Hematopoietic multipotent progenitor cell treated with erythropoietin and hydrocortisone succinate and interleukin-3 and kit ligand, for 6 days (in vitro differentiated cells): ENCODE measurements around the gene ATP8B2.
A peak's percentile ranks its signal among the peaks of the same experiment; 100 is the strongest.
"Not testable (repeated sequence)": the region's sequence is repeated elsewhere in the genome, so short reads cannot be mapped to it uniquely, and the experiment has no call there.

Experiments used
- DNase-seq: peaks from one replicate; pipeline ENCODE4 v3.0.0-alpha.2; 2015

ATP8B2 gene, protein sequence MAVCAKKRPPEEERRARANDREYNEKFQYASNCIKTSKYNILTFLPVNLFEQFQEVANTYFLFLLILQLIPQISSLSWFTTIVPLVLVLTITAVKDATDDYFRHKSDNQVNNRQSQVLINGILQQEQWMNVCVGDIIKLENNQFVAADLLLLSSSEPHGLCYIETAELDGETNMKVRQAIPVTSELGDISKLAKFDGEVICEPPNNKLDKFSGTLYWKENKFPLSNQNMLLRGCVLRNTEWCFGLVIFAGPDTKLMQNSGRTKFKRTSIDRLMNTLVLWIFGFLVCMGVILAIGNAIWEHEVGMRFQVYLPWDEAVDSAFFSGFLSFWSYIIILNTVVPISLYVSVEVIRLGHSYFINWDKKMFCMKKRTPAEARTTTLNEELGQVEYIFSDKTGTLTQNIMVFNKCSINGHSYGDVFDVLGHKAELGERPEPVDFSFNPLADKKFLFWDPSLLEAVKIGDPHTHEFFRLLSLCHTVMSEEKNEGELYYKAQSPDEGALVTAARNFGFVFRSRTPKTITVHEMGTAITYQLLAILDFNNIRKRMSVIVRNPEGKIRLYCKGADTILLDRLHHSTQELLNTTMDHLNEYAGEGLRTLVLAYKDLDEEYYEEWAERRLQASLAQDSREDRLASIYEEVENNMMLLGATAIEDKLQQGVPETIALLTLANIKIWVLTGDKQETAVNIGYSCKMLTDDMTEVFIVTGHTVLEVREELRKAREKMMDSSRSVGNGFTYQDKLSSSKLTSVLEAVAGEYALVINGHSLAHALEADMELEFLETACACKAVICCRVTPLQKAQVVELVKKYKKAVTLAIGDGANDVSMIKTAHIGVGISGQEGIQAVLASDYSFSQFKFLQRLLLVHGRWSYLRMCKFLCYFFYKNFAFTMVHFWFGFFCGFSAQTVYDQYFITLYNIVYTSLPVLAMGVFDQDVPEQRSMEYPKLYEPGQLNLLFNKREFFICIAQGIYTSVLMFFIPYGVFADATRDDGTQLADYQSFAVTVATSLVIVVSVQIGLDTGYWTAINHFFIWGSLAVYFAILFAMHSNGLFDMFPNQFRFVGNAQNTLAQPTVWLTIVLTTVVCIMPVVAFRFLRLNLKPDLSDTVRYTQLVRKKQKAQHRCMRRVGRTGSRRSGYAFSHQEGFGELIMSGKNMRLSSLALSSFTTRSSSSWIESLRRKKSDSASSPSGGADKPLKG

GRCh38 chr1:154324669-154325582, at the start of gene ATP8B2:
Gene ATP8B2, plus strand, starts transcription at chr1:154325525. Its CDS starts 2,617 bp downstream, at chr1:154328142.
- DNase-seq = peak; percentile 89

GRCh38 chr1:154276797-154277196, 48.5 kb upstream of the ATP8B2 start:
- DNase-seq = peak; percentile 56

GRCh38 chr1:154287591-154287990, 37.7 kb upstream of the ATP8B2 start:
- DNase-seq = not testable (repeated sequence)

DNA sequence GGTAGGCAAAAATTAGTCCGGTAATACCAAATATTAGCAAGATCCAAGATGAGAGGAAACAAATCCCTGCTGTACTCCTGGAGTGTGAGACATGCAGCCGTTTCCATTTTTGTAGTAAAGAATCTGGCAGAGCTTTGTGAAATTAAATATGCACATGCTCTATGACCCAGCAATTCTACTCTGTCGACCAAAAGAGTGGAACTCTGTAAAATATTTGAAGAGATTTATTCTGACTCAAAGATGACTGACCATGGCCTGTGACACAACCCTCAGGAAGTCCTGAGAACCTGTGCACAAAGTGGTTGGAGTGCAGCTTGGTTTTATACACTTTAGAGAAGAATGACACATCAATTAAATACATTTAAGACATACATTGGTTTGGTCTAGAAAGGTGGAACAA, 36.7 kb upstream of the ATP8B2 start:
- no peak for DNase-seq

GRCh38 chr1:154290921-154291320, 34.4 kb upstream of the ATP8B2 start:
- DNase-seq = no peak

- DNase-seq = peak; percentile 52
Measured at GRCh38 chr1:154295408-154296235, 29.7 kb upstream of the ATP8B2 start.

DNA sequence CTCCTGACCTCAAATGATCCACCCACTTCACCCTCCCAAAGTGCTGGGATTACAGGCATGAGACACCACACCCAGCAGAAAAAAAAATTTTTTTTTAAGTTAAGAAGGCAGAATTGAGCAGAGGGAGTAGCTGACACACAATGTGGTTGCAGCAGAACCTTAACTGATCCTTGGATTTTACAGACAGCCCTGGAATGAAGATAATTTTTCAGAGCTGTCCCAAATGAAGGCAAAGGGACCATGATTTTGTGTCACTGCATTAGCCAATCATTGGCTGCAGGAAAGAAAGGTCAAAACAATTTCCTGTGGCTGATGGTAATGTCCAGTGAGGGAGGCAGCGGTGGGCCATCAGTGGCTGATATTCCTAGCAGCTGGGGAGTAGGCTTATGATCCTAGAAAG, 23.7 kb upstream of the ATP8B2 start:
- DNase-seq = no peak

- no peak for DNase-seq
Measured at GRCh38 chr1:154304664-154305337, 20.5 kb upstream of the ATP8B2 start.

GRCh38 chr1:154306151-154306550, 19.2 kb upstream of the ATP8B2 start:
- DNase-seq = no peak

DNA sequence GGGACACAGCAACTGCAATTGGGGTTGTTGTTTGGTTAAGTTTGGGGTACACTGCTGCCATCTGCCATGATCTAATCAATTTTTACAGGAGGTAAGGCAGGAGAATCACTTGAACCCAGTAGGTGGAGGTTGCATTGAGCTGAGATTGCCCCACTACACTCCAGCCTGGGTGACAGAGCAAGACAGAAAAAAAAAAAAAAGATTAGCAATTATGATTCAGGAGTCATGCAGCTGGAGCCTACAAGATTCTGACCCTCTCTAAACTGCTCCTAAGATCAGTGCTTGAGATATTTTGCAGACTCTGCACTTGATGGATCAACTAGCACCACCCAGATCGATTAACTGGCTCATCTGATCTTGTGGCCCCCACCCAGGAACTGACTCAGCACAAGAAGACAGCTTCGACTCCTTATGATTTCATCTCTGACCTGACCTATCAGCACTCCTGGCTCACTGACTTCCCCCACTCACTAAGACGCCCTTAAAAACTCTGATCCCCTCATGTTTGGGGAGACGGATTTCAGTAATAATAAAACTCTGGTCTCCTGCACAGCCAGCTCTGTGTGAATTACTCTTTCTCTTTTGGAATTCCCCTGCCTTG, 17.6 kb upstream of the ATP8B2 start:
- DNase-seq = not testable (repeated sequence)

- not testable (repeated sequence) for DNase-seq
Measured at GRCh38 chr1:154309136-154309535, 16.2 kb upstream of the ATP8B2 start.

GRCh38 chr1:154312229-154313065, 12.9 kb upstream of the ATP8B2 start:
- DNase-seq = not testable (repeated sequence)

DNA sequence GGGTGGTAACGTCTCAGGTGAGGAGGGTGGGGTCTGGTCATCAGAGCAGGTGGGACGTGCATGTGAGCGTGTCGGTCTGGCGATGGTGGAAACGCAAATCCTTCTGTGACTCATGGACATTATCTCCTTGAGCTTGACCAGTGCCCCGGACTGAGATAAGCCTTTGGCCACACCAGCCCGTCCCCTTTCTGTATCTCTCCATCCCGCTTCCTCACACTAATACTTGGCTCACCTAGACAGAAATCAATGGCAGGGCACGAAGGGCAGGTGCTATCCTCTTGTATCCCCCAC, 12.3 kb upstream of the ATP8B2 start:
- DNase-seq = no peak

GRCh38 chr1:154314226-154314625, 11.1 kb upstream of the ATP8B2 start:
- not testable (repeated sequence) for DNase-seq

DNA sequence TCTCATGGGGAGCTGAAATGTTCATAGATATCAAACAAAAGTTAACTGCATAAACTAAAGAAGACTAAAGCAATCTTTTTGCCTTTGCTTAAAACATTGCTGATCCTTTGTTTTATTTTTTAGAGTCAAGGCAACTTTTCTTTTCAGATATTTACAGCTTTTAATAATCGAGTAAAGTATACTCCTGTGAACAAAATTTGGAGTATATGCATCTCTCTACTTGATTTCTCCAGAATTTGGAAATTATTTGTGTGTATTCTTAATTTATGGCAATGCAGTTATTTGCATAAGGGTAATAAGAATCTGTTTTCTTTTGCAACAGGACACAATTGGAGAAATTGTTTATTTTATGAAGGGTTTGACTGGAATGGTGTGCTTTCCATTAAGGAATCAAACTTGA, 8.6 kb upstream of the ATP8B2 start:
- DNase-seq = peak; percentile 33

- no peak for DNase-seq
Measured at GRCh38 chr1:154318386-154318785, 6.9 kb upstream of the ATP8B2 start.

GRCh38 chr1:154320882-154321608, 4.3 kb upstream of the ATP8B2 start, which contains the start of gene AQP10:
Gene AQP10, plus strand, starts transcription at chr1:154321093. Its CDS starts 63 bp downstream, at chr1:154321156.
- peak; percentile 95 for DNase-seq

GRCh38 chr1:154321609-154321934, 3.8 kb upstream of the ATP8B2 start:
- DNase-seq = not testable (repeated sequence)

GRCh38 chr1:154323493-154323892, 1.8 kb upstream of the ATP8B2 start:
- DNase-seq = no peak
